GM04504 (cell line): ENCODE results near the gene BTBD3.
A peak's percentile ranks its signal among the peaks of the same experiment; 100 is the strongest.

Source experiments
- DNase-seq: peaks from one replicate; pipeline ENCODE4 v3.0.0-alpha.2; 2012; ENCODE audit warnings: low read depth

BTBD3 gene

DNA sequence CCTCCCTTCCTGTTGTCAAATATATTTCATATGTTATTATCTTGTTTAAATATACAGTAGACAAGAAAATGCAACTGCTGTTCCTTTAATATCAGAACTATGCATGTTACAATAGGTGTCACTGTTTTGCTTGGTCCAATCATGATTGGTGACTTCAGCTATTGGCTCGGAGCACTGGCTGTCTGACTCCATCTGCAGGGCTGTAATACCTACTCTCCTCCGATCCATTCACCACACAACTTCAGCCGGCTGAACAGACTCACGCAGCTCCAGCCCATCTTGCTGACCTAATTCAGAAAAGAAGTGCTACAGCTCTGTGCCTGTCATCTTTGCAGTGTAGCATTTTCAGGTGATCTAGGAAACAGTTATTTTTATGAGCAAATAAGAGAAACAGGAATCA lies at the start of gene BTBD3:
Gene BTBD3, plus strand, starts transcription at position 231 of the 400 bp plus-strand sequence. CDS start 383 bp downstream, outside the sequence.
- DNase-seq: peak; percentile 21

DNA sequence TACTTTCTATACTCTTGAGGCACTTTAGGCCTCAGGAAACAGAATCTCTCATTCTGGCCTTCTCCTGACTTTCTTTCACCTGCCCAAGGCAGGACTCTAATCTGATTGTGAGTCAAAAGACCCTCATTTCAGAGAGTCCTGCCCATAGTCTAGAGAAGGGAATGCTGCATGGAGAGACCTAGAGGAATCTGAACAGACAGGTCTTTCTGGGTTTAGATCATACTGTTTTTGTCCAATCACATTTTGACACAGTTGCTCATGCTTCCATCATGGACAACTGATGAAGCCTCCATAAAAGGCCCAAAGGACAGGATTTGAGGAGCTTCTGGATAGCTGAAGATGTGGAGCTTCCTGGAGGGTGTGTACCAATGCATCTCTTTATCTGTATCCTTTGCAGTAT lies 48.1 kb upstream of the BTBD3 start:
- no peak for DNase-seq

GRCh38 chr20:11870411-11870810 lies 47.3 kb upstream of the BTBD3 start:
- no peak for DNase-seq

GRCh38 chr20:11876555-11876954 lies 41.1 kb upstream of the BTBD3 start:
- DNase-seq: no peak

DNA sequence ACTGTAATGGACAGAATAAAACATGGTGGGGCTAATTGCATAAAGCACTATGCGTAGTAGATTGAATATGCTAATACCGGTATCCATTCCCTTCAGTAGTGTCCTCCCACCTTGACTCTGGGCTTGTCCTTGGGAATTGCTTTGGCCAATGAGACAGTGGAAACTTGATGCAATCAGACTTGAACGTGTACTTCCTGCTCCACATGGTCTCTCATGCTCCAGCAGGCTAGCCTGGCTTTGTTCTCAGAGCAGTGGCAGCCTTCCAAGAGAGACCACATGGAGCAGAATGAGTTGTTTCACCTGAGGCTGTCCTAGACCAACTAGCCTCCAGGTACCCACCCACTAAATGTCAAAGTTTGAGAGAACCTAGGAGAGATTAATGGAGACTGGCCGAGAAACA lies 37.0 kb upstream of the BTBD3 start:
- DNase-seq: no peak

GRCh38 chr20:11881449-11881848 lies 36.2 kb upstream of the BTBD3 start:
- no peak for DNase-seq

DNA sequence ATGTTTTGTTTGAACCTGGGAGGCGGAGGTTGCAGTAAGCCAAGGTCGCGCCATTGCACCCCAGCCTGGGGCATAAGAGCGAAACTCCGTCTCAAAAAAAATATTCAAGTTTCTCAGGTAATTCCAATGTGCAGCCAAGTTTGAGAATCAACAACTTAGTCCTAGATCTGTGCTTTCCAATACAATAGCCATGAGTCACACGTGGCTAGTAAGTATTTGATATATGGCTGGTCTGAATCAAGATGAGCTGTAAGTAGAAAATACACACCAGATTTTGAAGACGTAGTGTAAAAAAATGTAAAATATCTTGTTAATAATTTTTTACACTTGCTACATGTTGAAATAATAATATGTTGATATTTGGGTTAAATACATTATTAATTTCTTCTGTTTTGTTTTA lies 35.0 kb upstream of the BTBD3 start:
- no peak for DNase-seq

DNA sequence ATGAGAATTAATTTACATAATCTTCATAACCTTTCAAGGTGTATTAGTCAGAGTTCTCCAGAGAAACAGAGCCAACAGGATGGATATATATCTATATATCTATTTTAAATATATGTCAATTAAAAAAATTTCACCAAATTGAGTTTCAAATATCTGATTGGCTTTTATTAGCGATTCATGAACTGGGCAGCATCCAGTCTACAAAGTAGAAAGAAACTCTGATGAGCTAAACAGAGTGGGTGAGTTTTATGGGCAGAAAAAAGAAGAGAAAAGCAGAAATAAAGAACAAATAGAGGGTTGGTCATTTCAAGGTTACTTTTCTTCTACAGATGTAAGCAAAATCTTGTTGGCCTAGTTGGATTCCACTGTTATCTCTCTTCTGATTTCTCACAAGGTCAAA lies 29.0 kb upstream of the BTBD3 start:
- no peak for DNase-seq

- peak; percentile 76 for DNase-seq
These were observed 27.2 kb upstream of the BTBD3 start for GRCh38 chr20:11890331-11891076.

DNA sequence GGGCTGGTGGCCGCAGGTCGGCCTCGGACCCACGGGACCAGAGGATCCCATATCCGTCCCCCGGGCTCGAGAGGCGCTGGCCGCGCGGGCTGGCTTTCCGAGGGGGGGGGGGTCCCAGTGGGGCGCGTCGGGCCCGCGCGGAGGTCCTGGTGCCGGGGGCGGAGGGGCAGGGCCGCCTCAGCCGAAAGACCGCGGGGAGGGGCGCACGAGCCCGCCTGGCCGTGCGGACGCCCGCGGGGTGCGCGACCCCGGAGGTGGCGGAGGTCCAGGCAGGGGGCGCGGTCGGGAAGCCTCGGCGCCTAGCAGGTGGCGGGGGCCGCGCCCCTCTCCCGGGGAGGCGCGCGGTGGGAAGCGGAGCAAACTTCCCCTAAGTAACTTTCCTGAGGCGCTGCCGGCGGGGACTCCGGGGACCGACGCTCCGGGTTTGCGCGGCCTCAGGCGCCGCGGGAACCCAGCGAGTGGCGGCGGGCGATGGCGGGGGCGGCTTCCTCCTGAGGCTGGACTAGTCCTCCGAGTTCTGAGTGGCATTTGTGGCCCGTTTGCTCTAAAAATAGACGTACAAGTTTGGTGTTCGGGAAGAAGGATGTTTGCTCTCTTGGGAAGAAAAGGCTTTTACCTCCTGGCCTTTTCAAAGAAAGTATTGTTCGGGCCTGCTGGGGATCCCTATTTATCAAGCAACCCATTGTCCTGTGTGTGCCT lies 26.5 kb upstream of the BTBD3 start:
- no peak for DNase-seq

DNA sequence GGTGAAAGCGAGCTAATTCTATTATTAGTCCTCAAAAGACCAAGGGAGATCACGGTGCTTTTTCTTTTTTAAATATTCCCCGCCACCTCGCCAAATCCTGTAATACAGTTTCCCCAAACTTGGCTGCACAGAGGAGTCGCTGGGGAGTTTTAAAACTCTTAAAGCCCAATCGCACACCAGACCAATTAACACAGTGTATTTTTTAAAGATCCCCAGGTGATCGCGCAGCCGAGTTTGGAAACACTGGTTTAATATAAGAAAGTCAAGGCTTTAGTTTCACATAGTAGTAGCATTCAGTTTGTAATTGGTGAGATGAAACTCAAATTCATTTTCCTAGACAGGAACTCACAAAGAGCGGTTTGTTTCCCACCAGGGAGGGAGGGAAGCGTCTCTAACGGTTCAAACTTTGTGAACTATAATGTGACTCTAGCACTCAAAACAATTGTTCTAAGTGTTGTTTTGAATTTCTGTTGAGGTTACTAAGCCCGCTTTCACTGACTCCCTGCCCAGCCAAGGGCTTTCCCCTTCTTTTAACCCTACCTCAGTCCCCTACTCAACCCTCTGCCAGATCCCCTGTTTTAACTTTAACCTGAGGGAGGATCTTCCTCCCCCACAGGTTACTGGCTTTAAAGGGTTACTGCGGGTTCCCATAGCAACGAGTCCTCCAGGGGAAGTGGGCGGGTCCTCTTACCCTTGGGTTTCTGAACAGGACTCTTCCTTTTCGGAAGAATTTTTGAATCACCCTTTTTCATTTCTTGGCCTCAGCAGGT lies 25.7 kb upstream of the BTBD3 start:
- DNase-seq: no peak

- no peak for DNase-seq
These were observed 23.6 kb upstream of the BTBD3 start for GRCh38 chr20:11894062-11894461.

- DNase-seq: no peak
These were observed 21.8 kb upstream of the BTBD3 start for GRCh38 chr20:11895861-11896387.

- peak; percentile 77 for DNase-seq
These were observed 16.6 kb upstream of the BTBD3 start for GRCh38 chr20:11901127-11901526.

- DNase-seq: peak; percentile 57
These were observed 15.4 kb upstream of the BTBD3 start for GRCh38 chr20:11902285-11902697.

DNA sequence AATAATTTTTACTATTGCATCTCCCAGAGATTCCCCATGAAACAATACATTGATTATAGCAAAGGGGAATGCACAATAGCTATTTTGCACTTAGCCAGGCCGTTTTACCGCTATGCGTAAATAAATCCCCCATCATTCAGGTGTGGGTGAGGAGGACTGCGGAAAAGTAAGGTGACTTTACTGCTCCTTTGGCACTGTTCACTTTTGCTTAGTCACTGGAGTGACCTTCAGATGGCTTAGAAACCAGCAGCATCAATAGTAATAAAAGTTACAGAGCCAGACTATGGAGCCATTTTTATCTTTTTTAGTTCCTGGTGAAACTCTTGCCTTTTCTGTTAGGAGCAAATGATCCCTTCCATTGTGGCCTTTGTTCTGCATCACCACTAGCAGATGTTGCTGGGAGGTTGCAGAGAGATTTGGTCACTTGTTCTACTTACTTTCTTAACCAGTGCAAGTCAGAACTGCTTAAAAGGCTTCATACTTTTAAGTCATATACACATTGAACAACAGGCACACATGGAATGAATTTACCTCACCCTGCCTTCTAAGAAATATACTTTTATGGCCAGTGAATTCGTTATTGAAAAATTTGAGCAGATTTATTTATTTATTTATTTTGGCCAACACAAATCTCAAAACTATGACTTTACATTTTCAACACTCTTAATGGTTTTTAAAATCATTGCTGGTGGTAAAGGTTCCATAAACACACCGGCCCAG lies 12.1 kb upstream of the BTBD3 start:
- DNase-seq: no peak

DNA sequence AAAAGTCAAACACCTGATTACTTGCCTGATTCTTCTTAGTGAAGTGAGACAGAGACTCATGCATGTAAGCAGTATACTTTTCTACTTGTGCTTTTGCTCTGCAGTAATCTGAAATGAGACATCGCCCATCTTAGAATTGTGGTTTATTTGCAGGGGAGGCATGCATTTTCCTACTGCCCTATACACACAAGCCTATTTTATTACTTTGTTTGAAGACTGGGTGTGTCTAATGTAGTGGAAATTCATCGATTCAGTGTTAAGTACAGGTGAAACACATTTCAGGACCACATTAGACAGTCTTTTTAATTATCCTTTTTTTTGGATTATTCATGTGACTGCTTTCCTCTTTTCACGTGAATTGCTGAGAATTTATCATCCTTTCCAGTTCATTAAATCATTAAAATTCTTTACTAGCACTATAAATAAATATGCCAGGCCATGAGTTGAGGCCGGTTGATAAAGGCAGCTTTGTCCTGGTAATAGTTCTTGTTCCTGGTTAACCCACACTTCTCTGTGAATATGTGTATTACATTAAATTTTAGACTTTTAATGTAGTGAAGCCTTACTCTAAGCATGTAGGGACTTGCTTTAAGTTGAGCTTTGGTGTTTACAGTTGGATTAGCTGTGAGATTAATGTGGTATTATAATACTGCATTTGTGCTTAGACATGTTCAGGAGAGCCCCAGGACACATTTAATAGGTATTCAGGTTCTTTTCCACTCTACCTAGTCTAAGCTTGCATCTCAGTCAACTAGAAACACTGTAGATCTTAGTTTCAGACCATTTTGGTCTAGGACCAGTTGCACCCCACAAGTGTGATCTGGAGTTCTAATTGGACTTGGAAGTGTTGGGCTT lies 10.8 kb upstream of the BTBD3 start:
- no peak for DNase-seq

DNA sequence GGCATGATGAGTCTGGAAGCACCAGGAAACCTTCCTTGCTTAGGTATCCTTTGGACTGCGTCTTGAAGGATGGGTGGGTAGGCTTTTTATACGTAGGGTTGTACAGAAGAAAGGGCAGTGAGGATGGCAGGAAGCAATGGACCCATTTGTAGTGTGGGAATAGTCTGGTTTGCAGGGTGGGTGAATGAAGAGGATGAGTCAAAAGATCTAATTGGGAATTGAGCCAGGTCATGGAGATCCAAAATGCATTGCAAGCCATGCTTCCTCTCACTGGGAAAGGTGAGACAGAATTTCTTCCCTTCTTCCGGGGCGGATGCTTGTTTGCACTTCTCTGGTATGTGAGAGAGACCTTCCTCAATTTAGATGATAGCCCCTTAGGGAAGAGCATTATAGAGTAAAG lies 10.1 kb upstream of the BTBD3 start:
- no peak for DNase-seq

- DNase-seq: no peak
These were observed 5.6 kb upstream of the BTBD3 start for GRCh38 chr20:11912013-11912658.

DNA sequence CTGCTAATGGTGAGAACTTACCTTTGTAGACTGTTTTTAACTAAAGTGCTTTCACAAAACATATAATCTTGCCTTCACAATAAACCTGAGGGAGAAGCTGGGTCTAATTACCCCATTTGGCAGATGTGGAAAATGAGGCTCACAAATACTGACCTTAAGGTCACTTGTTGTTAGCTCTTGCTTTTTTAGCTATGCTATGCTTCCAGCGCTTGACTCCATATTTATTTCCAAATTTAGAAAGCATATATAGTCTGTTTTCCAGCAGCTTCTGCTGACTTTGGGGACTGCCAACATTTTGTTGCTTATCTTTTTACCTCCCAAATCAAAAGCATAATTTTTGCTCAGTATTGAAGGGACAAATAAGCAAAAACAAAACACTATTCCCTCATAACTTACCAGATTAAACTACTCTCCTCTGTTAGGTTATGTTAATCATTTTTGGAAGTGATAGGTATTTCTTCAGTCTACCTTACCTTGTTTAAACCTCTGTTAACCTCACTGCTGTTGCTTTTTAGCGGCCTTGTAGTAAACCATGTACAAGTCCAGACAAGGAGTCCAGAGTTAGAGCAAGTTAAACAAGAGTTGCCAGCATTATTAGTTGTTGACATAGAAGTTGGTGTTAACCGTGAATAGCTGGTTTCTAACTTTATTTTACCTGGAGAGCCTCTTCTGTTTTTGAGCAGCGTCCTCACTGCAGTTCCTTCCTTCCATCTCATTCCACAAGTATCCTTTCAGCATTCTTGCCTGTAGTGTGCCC lies 4.9 kb upstream of the BTBD3 start:
- DNase-seq: no peak
